HepG2 (cell line): ENCODE measurements around the gene MYO5B. TPM values are rescaled to one million over a fixed set of nuclear protein-coding genes. Genes with fewer than 3 reads are reported as not detected.
A peak's percentile ranks its signal among the peaks of the same experiment; 100 is the strongest.

Source experiments
- ATAC-seq: fragments of 200-7000 bp; cut with Tn5 transposase; 3 replicates; pipeline ENCODE4 v1.9.1; 2020; ENCODE audit warnings: mild to moderate bottlenecking, moderate library complexity
- BruUV-seq: library from RNA; stranded (reverse); fragments of 400-500 nt; replicated peaks from 2 replicates; lab custom pipeline; 2021; lab: Mats Ljungman, UMichigan
- CTCF ChIA-PET: fragments of 300-600 bp; formaldehyde crosslinking; extraction: SDS; loops from one replicate; lab custom pipeline; 2021; ENCODE audit warnings: low total read pairs, inconsistent platforms, low intra/inter-chr PET ratio; lab: Yijun Ruan, JAX
- POLR2A ChIA-PET: fragments of 350-600 bp; sonication (Branson Sonifier 250); formaldehyde crosslinking; loops from one replicate; lab custom pipeline; 2020; ENCODE audit warnings: antibody characterized with exemption, inconsistent platforms; lab: Yijun Ruan, JAX
- DNase-seq: peaks from one replicate; pipeline ENCODE4 v3.0.0-alpha.2; 2015; ENCODE audit warnings: low spot score
- FAIRE-seq: peaks from 3 replicates; lab custom pipeline; 2011; peaks lifted over from hg19 to GRCh38; lab: Jason Lieb, UNC
- H2AFZ ChIP-seq: one replicate; pipeline ENCODE4 v1.6.1; 2011; ENCODE audit warnings: low read length, inconsistent platforms
- H3K27ac ChIP-seq: fragments of 300-600 bp; 3 replicates; pipeline ENCODE4 v1.8.0; 2011; ENCODE audit warnings: mixed run types, mild to moderate bottlenecking, mixed read lengths, low read length, inconsistent platforms; ENCODE audit not compliant: insufficient read depth; ENCODE audit errors: extremely low read length
- H3K27me3 ChIP-seq, 2 experiments: fragments of 200-600 bp in 1 of 2; 2 replicates in 1 of 2; 3 replicates in 1 of 2; pipeline versions ENCODE4 v1.6.0 to v1.8.0; 2011; ENCODE audit warnings: low read length in 2 of 2, mild to moderate bottlenecking in 2 of 2, moderate library complexity in 2 of 2, inconsistent platforms in 1 of 2; ENCODE audit not compliant: insufficient read depth in 2 of 2, control insufficient read depth in 1 of 2
- H3K36me3 ChIP-seq, 2 experiments: fragments of 200-600 bp in 1 of 2; replicated peaks in 1 of 2; 2 replicates in 1 of 2; 3 replicates in 1 of 2; pipeline versions ENCODE4 v1.5.1 to v1.8.0; 2011; ENCODE audit warnings: low read length in 2 of 2, inconsistent platforms in 1 of 2; ENCODE audit not compliant: insufficient read depth in 2 of 2, control insufficient read depth in 1 of 2
- H3K4me1 ChIP-seq: 2 replicates; pipeline ENCODE4 v1.5.1; 2012; ENCODE audit warnings: low read length, inconsistent platforms; ENCODE audit not compliant: insufficient read depth
- H3K4me2 ChIP-seq: 2 replicates; pipeline ENCODE4 v1.6.0; 2011; ENCODE audit warnings: low read depth, low read length, inconsistent platforms
- H3K4me3 ChIP-seq, 3 experiments: fragments of 200-600 bp in 1 of 3; sonication (generic), shearing (Covaris generic) in 1 of 3; replicated peaks in 1 of 3; 2 replicates each; pipeline ENCODE4 v1.5.1; 2011 to 2016; ENCODE audit warnings: low read length in 3 of 3, inconsistent platforms in 2 of 3, low read depth in 2 of 3, mild to moderate bottlenecking in 2 of 3, control low read depth in 1 of 3, mixed read lengths in 1 of 3; ENCODE audit not compliant: insufficient read depth in 1 of 3
- H3K79me2 ChIP-seq: one replicate; pipeline ENCODE4 v1.6.1; 2011; ENCODE audit warnings: low read length, inconsistent platforms; ENCODE audit not compliant: insufficient read depth
- H3K9ac ChIP-seq: 2 replicates; pipeline ENCODE4 v1.6.0; 2011; ENCODE audit warnings: mild to moderate bottlenecking, low read depth, low read length, inconsistent platforms; ENCODE audit not compliant: insufficient read depth
- H3K9me3 ChIP-seq: 2 replicates; pipeline ENCODE4 v1.5.1; 2012; ENCODE audit warnings: mild to moderate bottlenecking, low read length
- H4K20me1 ChIP-seq: 2 replicates; pipeline ENCODE4 v1.6.0; 2011; ENCODE audit warnings: inconsistent platforms, mild to moderate bottlenecking, low read length, moderate library complexity; ENCODE audit not compliant: insufficient read depth
- HDAC6 ChIP-seq: fragments of 200-600 bp; sonication (generic); IDR thresholded peaks from 2 replicates; pipeline ENCODE4 v1.7.0; 2017; ENCODE audit warnings: mild to moderate bottlenecking, antibody characterized with exemption, low read length, low read depth
- HNRNPH1 ChIP-seq: fragments of 200-400 bp; formaldehyde crosslinking; optimal IDR thresholded peaks from 2 replicates; pipeline ENCODE3; 2017; ENCODE audit warnings: mild to moderate bottlenecking, low read depth, low read length
- KLF9 ChIP-seq: IDR thresholded peaks from 2 replicates; pipeline ENCODE4 v1.6.1; 2016; ENCODE audit warnings: low read depth
- MAZ ChIP-seq, 2 experiments: sonication (generic) in 1 of 2; formaldehyde crosslinking in 1 of 2; IDR thresholded peaks; 2 replicates each; pipeline versions ENCODE4 v1.5.0 to v1.6.1; 2012 to 2020; ENCODE audit warnings: low read depth in 2 of 2, mild to moderate bottlenecking in 2 of 2, borderline replicate concordance in 1 of 2, improper control_type of control experiment in 1 of 2, low read length in 1 of 2, missing genetic modification reagents in 1 of 2, moderate library complexity in 1 of 2
- NCOA5 ChIP-seq: sonication (generic); formaldehyde crosslinking; IDR thresholded peaks from 2 replicates; pipeline ENCODE4 v1.4.0; 2020; ENCODE audit warnings: missing genetic modification reagents
- SNAI1 ChIP-seq: sonication (generic); formaldehyde crosslinking; IDR thresholded peaks from 2 replicates; pipeline ENCODE4 v1.5.0; 2020; ENCODE audit warnings: mild to moderate bottlenecking, missing genetic modification reagents, borderline replicate concordance
- U2AF1 ChIP-seq: fragments of 200-400 bp; formaldehyde crosslinking; optimal IDR thresholded peaks from 2 replicates; pipeline ENCODE3; 2017; ENCODE audit warnings: mild to moderate bottlenecking, low read depth, low read length
- U2AF2 ChIP-seq: fragments of 200-400 bp; formaldehyde crosslinking; IDR thresholded peaks from 2 replicates; pipeline ENCODE4 v1.6.1; 2017; ENCODE audit warnings: low read depth, mild to moderate bottlenecking, low read length
- ZNF501 ChIP-seq: sonication (generic); formaldehyde crosslinking; IDR thresholded peaks from 2 replicates; pipeline ENCODE4 v1.5.1; 2020; ENCODE audit warnings: mild to moderate bottlenecking, moderate library complexity, missing genetic modification reagents
- ZNF614 ChIP-seq: IDR thresholded peaks from 2 replicates; pipeline ENCODE4 v1.6.1; 2018; ENCODE audit warnings: missing biosample characterization, missing genetic modification reagents, inconsistent platforms, borderline replicate concordance
- WGBS: methylation state at CpG from one replicate; pipeline ENCODE4 v1.1.6; 2017; ENCODE audit warnings: low lambda C conversion rate; 5-methylcytosine and 5-hydroxymethylcytosine counted together
- in situ Hi-C: cut with HindIII; loops from 2 replicates; pipeline ENCODE4 v1.10.0; 2017; ENCODE audit warnings: low pct_unique_long_range_greater_than_20kb; ENCODE audit not compliant: extremely low pct_ligation_motif_present
- intact Hi-C: fragments of 100-400 bp; cut with micrococcal nuclease; formaldehyde crosslinking; loops from one replicate; pipeline ENCODE4 v1.10.0; 2022; ENCODE audit not compliant: unreplicated experiment
- polyA plus RNA-seq, 8 experiments: library from polyadenylated mRNA; depleted of rRNA in 3 of 8; stranded (reverse) in 7 of 8; unstranded in 1 of 8; fragments of >200 nt; fragmentation: Illumina TruSeq in 4 of 8; extraction: Trizol in 4 of 8; gene quantifications; 2 replicates each; pipeline versions ENCODE4 v1.2.1 to v1.2.3, GENCODE V29; 2011 to 2016; ENCODE audit warnings: low read depth in 4 of 8, missing spikeins in 1 of 8, mixed read lengths in 1 of 8; ENCODE audit not compliant: insufficient read depth in 1 of 8
- total RNA-seq, 5 experiments: library from RNA; depleted of rRNA; stranded (reverse); fragments of >200 nt; fragmentation: Illumina TruSeq; extraction: Trizol; gene quantifications; 2 replicates each; pipeline ENCODE4 v1.2.3, GENCODE V29; 2016; ENCODE audit warnings: low read depth in 1 of 5
- TF ChIP-seq, protein P1 (sequence below): sonication (generic); formaldehyde crosslinking; IDR thresholded peaks from 2 replicates; pipeline ENCODE4 v1.5.0; 2020; ENCODE audit warnings: missing genetic modification reagents
- TF ChIP-seq, protein P2 (sequence below): sonication (generic); formaldehyde crosslinking; conservative IDR thresholded peaks from 2 replicates; pipeline ENCODE4 v1.4.0; 2020; ENCODE audit warnings: missing genetic modification reagents
- TF ChIP-seq, protein P3 (sequence below): sonication (generic); formaldehyde crosslinking; IDR thresholded peaks from 2 replicates; pipeline ENCODE4 v1.8.0; 2022; ENCODE audit warnings: mild to moderate bottlenecking, missing genetic modification reagents, moderate library complexity
- TF ChIP-seq, protein P4 (sequence below): sonication (generic); formaldehyde crosslinking; IDR thresholded peaks from 2 replicates; pipeline ENCODE4 v1.8.0; 2022; ENCODE audit warnings: missing genetic modification reagents, mild to moderate bottlenecking, moderate library complexity, borderline replicate concordance
- TF ChIP-seq, protein P5 (sequence below): sonication (generic); formaldehyde crosslinking; conservative IDR thresholded peaks from 2 replicates; pipeline ENCODE4 v1.8.1; 2023; ENCODE audit warnings: missing genetic modification reagents

Gene MYO5B
- total and polyA plus RNA-seq, 2 of the 13 experiments (the other 11 are each of a cell fraction or from before 2014, with no cell fraction given), result 13.1 to 24.0 TPM

DNA sequence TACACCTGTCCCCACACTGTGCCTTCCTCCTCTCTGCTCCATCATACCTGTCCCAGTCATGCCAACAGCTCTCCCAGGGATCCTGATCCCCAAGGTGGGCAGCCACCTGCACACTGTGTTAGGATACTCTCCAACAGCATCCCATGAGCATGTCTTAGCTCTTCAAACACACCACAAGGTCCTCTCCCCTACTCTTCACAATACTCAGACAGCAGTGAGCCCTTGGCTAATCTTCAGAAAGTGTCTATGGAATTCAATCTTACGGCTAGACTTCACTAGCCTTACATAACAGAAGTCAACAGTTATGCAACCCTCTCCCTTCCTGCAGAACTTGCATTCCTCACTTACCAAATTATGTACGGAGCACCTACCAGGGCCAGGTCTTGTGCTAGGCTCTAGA, 79.9 kb downstream of the MYO5B start (continued):
- TF ChIP-seq U2AF1, result no peak
- 0 out of 2 replicates have a peak, but pooled peaks have one; percentile 34 for TF ChIP-seq ZNF614
- TF ChIP-seq HDAC6, result no peak
- TF ChIP-seq, protein P1, sequence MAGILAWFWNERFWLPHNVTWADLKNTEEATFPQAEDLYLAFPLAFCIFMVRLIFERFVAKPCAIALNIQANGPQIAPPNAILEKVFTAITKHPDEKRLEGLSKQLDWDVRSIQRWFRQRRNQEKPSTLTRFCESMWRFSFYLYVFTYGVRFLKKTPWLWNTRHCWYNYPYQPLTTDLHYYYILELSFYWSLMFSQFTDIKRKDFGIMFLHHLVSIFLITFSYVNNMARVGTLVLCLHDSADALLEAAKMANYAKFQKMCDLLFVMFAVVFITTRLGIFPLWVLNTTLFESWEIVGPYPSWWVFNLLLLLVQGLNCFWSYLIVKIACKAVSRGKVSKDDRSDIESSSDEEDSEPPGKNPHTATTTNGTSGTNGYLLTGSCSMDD (CRISPR knock-in tag), result no peak
- no peak for TF ChIP-seq ZNF501 (CRISPR knock-in tag)

DNA sequence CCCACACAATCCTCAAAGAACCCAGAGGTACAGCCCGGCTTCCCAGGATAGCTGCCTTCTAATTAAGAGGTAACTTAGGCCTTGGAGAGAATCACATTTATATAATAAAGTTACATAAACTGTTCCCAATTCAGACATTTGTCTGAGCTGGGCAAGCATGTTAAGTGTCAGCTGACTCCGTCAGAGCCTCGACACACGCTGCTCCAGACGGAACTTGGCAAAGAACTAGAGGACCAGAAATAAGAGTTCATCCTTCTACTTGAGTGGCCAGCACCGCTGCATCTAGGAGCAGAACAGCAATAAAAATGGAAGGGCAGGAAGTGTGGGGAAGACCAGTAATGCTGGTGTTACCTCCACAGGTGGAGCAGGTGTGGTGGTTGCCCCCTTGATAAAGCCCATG, 80.5 kb downstream of the MYO5B start:
- Histone ChIP-seq H3K4me1 (peaks cover 14% of the 10 kb centered on the region), H3K9me3 (no peaks in the 10 kb centered on the region), H3K4me3 (no peak overlapping the region), H4K20me1 (no peaks in the 10 kb centered on the region), H3K27me3 (no peaks in the 10 kb centered on the region), H2AFZ (no peak overlapping the region), H3K79me2 (no peaks in the 10 kb centered on the region), H3K27ac (no peak overlapping the region), H3K9ac (no peak overlapping the region), H3K36me3 (no peaks in the 10 kb centered on the region), H3K4me2 (no peak overlapping the region)
- CTCF ChIA-PET, result no interaction called here
- in situ Hi-C loops (no loop called here), intact Hi-C loops (no loop called here)
- no peak for FAIRE-seq
- POLR2A ChIA-PET, result interaction anchor here (0.6 kb wide), 1 partner anchor 296 kb away, joined by 3 read pairs; no protein-coding TSS in a partner anchor
- ATAC-seq, result no peak
- no peak for DNase-seq
- no TSS peak for BruUV-seq
- WGBS, result 96% methylated on average over 6 of the region's 6 CpGs
- TF ChIP-seq, protein P2, sequence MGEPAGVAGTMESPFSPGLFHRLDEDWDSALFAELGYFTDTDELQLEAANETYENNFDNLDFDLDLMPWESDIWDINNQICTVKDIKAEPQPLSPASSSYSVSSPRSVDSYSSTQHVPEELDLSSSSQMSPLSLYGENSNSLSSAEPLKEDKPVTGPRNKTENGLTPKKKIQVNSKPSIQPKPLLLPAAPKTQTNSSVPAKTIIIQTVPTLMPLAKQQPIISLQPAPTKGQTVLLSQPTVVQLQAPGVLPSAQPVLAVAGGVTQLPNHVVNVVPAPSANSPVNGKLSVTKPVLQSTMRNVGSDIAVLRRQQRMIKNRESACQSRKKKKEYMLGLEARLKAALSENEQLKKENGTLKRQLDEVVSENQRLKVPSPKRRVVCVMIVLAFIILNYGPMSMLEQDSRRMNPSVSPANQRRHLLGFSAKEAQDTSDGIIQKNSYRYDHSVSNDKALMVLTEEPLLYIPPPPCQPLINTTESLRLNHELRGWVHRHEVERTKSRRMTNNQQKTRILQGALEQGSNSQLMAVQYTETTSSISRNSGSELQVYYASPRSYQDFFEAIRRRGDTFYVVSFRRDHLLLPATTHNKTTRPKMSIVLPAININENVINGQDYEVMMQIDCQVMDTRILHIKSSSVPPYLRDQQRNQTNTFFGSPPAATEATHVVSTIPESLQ (CRISPR knock-in tag), result no peak
- no peak for TF ChIP-seq SNAI1 (CRISPR knock-in tag)
- TF ChIP-seq KLF9 (CRISPR knock-in tag), result no peak
- TF ChIP-seq MAZ (IDR thresholded peaks at IDR 0.05; ENCODE audit: borderline replicate concordance, low read depth, low read length), result no peak
- no peak for TF ChIP-seq MAZ (CRISPR knock-in tag; IDR thresholded peaks at IDR 0.05; ENCODE audit: low read depth)
- TF ChIP-seq, protein P3, sequence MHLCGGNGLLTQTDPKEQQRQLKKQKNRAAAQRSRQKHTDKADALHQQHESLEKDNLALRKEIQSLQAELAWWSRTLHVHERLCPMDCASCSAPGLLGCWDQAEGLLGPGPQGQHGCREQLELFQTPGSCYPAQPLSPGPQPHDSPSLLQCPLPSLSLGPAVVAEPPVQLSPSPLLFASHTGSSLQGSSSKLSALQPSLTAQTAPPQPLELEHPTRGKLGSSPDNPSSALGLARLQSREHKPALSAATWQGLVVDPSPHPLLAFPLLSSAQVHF (CRISPR knock-in tag), result no peak
- TF ChIP-seq, protein P4, sequence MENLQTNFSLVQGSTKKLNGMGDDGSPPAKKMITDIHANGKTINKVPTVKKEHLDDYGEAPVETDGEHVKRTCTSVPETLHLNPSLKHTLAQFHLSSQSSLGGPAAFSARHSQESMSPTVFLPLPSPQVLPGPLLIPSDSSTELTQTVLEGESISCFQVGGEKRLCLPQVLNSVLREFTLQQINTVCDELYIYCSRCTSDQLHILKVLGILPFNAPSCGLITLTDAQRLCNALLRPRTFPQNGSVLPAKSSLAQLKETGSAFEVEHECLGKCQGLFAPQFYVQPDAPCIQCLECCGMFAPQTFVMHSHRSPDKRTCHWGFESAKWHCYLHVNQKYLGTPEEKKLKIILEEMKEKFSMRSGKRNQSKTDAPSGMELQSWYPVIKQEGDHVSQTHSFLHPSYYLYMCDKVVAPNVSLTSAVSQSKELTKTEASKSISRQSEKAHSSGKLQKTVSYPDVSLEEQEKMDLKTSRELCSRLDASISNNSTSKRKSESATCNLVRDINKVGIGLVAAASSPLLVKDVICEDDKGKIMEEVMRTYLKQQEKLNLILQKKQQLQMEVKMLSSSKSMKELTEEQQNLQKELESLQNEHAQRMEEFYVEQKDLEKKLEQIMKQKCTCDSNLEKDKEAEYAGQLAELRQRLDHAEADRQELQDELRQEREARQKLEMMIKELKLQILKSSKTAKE, result no peak
- TF ChIP-seq NCOA5, result no peak
- no peak for TF ChIP-seq HNRNPH1
- TF ChIP-seq, protein P5, sequence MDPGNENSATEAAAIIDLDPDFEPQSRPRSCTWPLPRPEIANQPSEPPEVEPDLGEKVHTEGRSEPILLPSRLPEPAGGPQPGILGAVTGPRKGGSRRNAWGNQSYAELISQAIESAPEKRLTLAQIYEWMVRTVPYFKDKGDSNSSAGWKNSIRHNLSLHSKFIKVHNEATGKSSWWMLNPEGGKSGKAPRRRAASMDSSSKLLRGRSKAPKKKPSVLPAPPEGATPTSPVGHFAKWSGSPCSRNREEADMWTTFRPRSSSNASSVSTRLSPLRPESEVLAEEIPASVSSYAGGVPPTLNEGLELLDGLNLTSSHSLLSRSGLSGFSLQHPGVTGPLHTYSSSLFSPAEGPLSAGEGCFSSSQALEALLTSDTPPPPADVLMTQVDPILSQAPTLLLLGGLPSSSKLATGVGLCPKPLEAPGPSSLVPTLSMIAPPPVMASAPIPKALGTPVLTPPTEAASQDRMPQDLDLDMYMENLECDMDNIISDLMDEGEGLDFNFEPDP (CRISPR knock-in tag), result no peak
- TF ChIP-seq U2AF2, result no peak
